Astrocyte of the spinal cord (primary cell): ENCODE measurements around the gene GPM6B.

Experiments used
- DNase-seq: peaks from one replicate; pipeline ENCODE4 v3.0.0; 2011; ENCODE audit warnings: low read depth, low spot score
- H3K4me3 ChIP-seq: 2 replicates; pipeline ENCODE4 v1.5.1; 2011; ENCODE audit warnings: low read depth, mild to moderate bottlenecking, low read length, moderate library complexity
- in situ Hi-C: cut with HindIII; loops from 2 replicates; pipeline ENCODE4 v1.10.0; 2017; ENCODE audit warnings: low sequenced_read_pairs
- TF ChIP-seq, protein P1 (sequence below): IDR thresholded peaks from 2 replicates; pipeline ENCODE4 v1.5.1; 2012; ENCODE audit warnings: low read depth, mild to moderate bottlenecking, low read length, inconsistent platforms

The GPM6B gene

DNA sequence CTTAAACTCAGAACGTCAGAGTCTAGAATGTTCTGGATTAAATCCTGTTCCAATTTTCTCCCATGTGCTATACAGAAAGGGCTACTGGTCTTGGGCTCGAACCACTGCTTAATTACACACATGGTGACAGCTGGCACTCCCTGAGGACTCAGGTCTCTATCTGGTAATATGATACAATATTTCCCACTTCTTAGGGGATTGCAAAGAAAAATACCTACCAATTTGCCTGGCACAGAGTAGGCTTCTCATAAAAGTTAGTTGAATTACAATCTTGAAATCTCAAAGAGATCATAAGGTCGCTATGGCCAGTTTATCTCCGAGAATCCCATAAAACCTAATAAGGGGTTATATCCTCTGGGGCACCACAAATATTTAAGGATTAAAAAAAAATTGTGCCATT, 8.6 kb downstream of the GPM6B start:
- in situ Hi-C loops = no loop called here
- no peak overlapping the region for H3K4me3 ChIP-seq
- DNase-seq = no peak
- TF ChIP-seq, protein P1, sequence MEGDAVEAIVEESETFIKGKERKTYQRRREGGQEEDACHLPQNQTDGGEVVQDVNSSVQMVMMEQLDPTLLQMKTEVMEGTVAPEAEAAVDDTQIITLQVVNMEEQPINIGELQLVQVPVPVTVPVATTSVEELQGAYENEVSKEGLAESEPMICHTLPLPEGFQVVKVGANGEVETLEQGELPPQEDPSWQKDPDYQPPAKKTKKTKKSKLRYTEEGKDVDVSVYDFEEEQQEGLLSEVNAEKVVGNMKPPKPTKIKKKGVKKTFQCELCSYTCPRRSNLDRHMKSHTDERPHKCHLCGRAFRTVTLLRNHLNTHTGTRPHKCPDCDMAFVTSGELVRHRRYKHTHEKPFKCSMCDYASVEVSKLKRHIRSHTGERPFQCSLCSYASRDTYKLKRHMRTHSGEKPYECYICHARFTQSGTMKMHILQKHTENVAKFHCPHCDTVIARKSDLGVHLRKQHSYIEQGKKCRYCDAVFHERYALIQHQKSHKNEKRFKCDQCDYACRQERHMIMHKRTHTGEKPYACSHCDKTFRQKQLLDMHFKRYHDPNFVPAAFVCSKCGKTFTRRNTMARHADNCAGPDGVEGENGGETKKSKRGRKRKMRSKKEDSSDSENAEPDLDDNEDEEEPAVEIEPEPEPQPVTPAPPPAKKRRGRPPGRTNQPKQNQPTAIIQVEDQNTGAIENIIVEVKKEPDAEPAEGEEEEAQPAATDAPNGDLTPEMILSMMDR = no peak

DNA sequence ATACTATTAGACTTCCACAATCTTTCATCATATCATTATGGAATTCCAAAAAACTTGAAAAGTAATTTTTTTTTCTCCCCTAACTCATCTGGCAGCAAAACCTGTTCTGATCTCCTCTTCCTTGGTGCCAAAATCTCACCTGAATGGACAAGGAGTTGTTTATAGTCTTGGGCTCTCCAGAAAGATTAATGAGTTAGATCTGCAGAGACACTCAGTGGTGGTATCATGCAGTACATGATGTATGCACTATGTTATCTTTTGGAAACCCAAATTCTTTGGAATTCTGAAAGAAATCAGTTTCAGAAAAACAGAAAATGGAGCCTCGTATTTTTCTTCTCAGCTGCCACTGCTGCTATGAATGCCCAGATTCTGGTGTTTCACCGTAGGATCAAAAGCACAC, 11.7 kb downstream of the GPM6B start:
- DNase-seq = no peak
- in situ Hi-C loops = no loop called here
- no peak overlapping the region for H3K4me3 ChIP-seq

DNA sequence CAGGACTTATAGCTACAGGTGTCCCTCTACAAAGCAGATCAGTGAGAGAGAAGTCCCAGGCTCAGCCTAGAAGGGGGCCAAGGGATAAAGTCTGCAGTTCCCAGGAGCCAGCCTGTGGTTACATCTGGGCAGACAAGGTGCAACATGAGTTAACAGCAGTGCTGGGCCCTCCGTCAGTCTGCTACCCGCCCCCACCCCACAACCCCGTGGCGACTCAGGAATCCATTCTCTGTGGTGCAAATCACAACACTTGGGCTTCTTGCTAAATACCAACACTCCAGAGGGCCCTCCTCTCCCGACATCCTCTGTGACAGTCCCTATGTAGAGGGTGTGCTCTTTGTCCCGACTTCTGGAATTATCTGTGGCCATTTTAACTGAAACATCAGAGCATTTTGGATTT, 13.8 kb downstream of the GPM6B start:
- H3K4me3 ChIP-seq = no peak overlapping the region
- in situ Hi-C loops = no loop called here
- TF ChIP-seq, protein P1 = no peak
- DNase-seq = no peak

More for the DNA sequence above, 11.7 kb downstream of the GPM6B start:
- TF ChIP-seq, protein P1 = no peak

DNA sequence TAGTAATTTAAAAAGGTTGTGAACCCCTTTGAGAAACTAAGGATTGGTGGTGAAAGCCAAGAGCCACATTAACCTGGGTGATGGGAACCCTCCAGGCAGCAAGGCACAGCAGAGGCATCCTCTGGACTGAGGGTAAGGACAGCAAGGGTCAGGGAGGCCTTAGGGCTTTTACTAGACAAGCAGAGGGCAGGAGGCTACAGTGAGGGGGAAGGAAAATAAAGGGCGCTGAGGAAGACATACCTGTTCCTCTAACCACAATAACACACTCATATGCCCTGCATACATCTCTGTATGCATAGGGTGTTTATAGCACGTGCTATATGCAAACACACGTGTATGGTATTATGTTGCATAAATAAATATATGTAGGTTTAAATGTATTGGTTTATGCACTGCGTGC, 18.7 kb downstream of the GPM6B start:
- H3K4me3 ChIP-seq = no peak overlapping the region
- DNase-seq = no peak
- in situ Hi-C loops = no loop called here
- TF ChIP-seq, protein P1 = no peak

DNA sequence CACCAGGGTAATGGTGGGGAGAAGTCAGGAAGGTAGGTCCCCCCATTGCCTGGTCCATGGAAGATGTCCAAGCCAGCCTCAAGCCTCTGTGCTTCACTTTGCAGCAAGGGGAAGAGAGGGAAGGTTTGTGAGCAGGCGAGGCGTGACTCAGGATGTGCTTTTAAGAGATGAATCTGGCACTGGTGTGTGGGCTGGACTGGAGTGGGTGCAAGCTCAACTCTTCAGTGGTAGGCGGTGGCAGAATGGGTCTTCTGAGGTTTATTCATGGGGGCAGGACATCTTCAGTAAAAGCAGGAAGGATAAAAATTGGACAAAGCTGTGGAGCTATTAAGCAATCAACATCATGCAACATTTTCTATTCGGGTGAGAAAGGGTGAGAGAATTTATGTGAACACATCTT, 19.4 kb downstream of the GPM6B start:
- H3K4me3 ChIP-seq = no peak overlapping the region
- TF ChIP-seq, protein P1 = no peak
- DNase-seq = no peak
- in situ Hi-C loops = no loop called here

DNA sequence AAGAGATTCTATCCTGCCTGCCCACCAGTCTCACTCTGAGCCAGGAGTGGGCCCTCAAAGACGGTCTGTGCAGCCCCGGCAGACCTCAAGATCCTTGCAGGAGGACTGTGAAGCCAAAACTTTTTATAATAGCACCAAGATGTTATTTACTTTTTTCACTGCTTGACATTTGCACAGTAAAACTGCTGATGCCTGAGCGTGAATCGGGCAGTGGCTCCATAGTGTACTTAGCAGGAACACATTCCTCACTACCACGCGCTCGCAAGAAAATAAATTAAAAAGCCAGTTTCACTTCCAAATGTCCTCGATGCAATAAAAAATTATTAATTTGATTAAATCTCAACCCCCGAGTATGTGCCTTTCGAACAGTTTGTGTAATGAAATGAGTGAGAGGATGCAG, 22.5 kb downstream of the GPM6B start:
- DNase-seq = no peak
- TF ChIP-seq, protein P1 = no peak
- no peak overlapping the region for H3K4me3 ChIP-seq
- in situ Hi-C loops = no loop called here

DNA sequence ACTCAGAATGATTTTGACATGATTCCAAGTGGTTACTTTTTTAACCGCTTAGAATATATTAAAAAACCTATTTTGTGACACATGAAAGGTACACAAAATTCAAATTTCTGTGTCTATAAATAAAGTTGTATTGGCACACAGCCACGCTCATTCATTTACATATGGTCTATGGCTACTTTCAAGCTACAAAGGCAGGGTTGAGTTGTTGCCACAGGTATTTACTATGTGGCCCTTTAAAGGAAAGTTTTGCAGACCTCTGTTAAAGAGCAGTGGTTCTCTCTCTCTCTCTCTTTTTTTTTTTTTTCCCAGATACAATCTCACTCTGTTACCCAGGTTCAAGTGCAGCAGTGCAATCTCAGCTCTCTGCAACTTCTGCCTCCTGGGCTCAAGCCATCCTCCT, 23.0 kb downstream of the GPM6B start:
- in situ Hi-C loops = no loop called here
- TF ChIP-seq, protein P1 = no peak
- no peak overlapping the region for H3K4me3 ChIP-seq
- no peak for DNase-seq
